HG03521 (cell line): Measurements from ENCODE around the gene ADCY9.

Experiments
- ATAC-seq: cut with Tn5 transposase; IDR thresholded peaks from one replicate; pipeline ENCODE4 v1.9.1; 2021; ENCODE audit warnings: mild to moderate bottlenecking, moderate library complexity; ENCODE audit not compliant: unreplicated experiment

Gene ADCY9

GRCh38 chr16:4123616-4124300 is 7.5 kb upstream of the ADCY9 start:
- ATAC-seq, result no peak

DNA sequence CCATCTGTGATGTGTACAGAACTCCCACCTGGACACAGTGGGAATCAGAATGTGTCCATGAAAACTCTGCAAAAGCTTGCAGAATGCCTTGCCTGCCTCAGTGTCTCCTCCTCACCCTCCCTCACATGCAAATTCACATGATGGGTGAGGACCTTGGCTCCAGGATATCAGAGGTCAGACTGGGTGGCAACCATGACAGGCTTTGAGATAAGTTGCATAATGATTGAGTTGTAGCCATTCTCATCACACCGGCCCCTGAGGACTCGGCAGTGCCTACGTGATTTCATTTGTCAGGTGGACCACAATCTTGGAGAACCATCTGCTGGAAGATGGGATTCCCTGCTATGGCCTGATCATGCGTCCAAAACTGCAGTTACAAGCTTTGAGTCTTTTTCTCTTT is 3.9 kb upstream of the ADCY9 start:
- no peak for ATAC-seq

GRCh38 chr16:4117250-4117578 is 972 bp upstream of the ADCY9 start:
- ATAC-seq, result no peak

DNA sequence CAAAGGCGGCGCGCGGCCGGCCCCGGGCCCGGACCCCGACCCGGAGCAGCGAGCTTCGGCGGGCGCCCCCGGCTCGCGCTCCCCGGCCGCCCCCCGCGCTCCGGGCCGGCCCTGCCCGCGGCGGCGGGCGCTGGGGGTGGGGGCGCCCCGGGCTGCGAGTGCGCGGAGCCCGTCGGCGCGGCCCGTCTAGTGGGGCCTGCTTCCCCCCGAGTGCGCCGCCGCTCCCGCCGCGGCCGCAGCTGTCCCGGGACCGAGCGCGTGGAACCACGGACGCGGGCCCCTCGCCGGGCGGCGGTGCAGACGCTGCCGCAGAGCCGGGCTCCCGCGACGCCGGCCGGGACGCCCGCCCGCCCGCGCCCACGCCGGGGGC is 308 bp downstream of the ADCY9 start:
- peak; percentile 10 for ATAC-seq

DNA sequence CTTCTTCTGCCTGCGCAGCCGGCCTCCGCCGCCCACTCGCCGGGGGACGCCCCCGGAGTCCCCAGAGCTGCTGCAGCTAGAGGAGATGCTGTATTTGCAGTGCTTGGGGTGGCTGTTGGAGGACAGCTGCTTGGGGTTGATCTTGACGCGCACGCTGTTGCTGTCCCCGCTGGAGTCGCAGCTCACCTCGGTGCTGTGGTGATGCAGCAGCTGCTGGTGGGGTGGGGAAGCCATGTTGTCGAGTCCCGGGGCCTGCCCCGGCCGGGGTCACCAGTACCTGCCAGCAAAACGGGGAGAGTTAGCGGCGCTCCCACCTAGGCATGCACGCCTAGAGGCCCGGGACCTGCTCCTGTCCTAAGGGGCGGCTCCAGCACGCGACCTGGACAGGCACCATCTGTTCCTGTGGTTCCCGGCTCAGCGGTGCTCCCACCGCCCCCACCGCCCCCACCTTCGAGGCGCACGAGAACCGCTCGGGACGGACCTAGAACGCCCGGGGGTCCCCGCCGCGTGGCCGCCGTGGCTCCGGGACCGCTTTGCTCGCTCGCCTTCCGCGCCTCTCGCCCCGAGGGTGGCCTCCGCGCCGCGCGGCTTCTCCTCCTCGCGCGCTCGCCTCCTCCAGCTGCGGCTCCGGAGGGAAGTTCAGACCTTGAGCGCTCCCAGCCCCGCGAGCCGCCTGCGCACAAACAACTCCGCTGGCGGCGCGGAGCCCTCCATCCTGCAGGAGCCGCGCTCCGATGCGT is 863 bp downstream of the ADCY9 start:
- ATAC-seq, result peak; percentile 11

DNA sequence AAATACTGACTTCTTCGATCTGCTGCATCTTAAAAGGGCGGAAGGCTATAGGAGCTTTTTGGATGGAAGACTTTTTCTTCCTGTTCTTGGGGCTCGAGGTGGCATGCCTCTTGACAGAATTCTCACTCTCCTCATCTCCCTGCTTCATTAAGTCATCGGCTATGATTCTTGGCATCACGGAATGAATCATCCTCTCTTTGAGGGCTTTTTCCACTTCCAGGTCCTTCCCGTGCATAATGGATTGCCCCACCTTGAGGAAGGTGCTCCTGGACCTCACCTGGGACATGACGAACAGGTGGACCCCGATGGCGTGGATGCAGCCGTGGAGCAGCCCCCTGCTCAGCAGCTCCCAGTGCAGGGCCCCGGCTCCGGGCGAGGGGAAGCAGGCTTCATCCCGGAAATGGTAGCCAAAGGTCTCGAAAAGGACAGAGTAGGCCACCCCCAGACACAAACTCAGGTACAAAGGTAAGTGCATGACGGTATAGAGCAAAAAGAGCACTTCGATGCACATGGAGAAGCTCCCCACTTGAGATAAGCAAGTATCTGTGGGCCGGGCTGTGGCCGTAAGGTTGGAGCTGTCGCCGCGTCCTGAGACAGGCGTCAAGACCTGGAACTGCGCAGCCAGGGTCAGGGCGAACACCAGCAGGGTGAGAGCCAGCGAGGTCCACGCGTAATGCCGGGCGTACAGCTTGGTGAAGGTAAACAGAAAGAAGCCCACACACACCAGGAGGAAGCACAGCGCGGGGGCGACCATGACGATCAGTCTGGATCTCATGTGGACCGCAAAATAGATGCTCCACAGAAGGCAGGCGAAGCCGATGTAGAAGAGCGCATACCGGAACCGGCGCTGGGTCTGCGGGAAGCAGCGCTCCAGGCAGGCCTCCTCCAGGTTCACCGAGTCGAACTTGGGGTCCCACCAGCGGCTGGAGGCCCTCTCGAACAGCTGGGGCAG is 1.7 kb downstream of the ADCY9 start:
- ATAC-seq, result no peak

DNA sequence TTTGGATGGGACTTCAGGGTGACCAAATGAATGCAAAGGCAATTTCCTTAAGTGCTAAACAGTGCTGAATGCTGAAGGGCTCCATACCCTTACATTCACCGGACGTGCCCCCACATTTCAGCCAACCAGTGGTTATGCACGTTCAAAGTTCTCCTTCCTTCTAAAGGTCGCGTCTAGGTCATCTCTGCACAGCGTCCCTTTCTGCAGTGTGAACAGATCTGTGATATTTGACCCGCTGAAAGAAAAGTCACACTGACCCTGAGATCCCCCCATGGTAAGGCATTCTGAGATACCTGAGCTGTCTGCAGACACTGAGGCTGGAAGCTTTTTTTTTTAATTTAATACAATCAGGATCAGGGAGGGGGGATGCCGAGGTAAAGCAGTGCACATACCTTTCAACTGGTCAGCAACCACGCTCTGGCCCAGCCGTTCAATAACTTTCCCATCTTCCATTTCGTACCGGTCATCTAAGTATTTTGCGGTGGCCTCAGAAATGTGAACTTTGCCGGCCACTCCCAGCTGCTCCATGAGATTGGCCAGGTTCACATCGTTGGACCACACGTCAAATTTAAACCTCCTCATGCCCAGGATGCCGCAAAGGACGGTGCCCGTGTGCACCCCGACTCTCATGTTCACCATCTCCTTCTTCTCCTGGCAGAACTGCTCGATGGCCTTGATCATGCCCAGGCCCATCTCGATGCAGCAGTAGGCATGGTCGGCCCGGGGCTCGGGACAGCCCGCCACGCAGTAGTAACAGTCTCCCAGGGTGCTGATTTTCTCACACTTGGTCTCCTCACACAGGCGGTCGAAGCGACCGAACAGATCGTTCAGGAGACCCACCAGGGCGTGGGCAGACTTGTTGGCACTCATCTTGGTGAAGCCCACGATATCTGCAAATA is 2.6 kb downstream of the ADCY9 start:
- no peak for ATAC-seq

DNA sequence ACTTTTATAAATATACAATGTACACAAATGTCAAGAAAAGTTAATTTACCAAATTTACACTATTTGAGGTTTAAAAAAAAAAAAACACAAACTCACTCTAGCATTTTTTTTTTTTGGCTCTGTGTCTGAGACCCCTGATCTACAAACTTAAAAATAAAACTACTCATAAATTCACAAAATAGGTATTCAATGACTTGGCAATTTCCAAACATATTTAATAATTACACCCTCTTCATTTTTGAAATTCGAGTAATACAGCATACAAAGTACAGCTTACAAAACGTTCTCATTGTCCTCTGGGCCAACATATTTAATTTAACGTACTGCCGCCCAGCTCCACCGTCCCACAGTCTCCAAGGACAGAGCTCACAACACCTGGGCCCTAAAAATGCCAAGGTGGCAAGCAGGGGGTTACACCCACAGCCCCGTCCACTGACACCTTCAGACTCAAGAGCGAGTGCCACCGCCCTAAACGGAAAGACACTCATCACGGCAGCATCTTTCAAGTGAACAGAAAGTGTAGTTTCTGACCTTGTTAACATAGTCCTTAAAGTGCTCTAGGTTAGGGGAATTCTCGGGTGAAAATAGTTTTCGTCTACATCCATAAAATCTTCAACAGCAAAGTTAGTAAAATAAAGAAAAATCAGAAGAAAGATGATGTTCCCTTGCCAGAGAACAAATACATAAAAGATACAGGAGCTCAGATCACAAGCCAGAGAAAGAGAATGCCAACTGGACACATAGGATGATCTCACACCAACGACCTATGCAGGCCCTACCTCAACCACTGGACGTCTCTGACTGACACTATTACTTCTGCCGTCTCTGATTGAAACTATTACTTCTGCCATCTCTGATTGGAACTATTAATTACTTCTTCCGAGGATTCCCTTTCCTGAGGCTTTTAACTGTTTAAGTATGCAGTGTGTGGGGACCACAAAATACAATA is 4.2 kb downstream of the ADCY9 start:
- ATAC-seq, result no peak

GRCh38 chr16:4110680-4111079 is 5.6 kb downstream of the ADCY9 start:
- ATAC-seq, result no peak

- ATAC-seq, result no peak
Observed at GRCh38 chr16:4110065-4110464, 6.2 kb downstream of the ADCY9 start.

DNA sequence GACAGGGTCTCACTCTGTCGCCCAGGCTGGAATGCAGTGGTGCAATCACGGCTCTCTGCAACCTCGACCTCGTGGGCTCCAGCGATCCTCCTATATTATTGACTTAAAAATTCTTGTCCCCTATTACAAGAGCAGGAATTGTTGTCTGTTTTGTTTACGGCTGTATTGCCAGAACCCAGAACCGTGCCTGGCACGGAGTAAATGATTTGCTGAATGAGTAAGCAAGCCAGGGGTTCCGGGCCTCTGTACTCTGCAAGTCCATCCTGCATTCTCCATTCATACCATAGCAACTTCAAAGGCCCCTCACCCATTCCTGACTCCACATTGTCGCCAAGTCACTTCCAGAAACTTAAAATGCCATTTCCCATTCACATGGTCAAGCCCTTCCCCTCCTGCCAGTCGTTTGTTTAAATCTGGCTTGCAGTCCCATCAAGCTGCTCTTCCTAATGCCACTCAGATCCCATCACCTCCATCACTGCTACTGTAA is 6.9 kb downstream of the ADCY9 start:
- ATAC-seq, result no peak

- ATAC-seq, result no peak
Observed at GRCh38 chr16:4106516-4106915, 9.7 kb downstream of the ADCY9 start.

- ATAC-seq, result no peak
Observed at GRCh38 chr16:4105848-4106247, 10.4 kb downstream of the ADCY9 start.

GRCh38 chr16:4103745-4104144 is 12.5 kb downstream of the ADCY9 start:
- no peak for ATAC-seq

DNA sequence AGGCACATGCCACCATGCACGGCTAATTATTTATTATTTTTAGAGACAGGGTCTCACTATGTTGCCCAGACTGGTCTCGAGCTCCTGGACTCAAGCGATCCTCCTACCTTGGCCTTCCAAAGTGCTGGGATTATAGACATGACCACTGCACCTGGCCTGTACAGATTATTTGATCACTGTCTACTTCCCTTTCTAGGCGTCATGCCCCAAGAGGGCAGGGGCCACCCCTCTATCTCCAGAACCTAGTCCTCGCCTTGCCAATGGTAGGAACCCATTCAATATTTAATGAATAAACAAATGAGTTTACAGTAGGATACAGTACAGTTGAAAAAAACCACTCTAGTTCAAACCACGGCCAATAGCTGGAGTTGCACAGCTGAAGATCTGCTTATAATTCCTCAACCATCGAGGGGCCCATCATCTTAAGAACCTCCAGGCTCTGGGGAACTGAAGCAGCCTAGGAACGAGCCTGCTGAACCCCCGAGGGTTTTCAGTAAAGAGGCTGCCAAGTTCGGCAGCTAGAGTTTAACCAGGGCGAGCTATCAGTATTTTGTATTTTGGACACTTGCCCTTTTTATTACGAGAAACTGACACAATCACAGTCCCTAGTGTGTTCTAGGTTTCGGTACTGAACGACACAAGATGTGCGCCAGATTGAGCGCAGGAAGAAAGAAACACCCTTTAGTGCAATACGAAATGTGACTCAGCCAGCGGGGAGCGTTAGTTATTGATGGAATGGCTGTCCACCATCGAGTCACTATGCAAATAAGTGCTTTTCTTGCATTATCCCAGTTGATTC is 14.6 kb downstream of the ADCY9 start:
- no peak for ATAC-seq

- no peak for ATAC-seq
Observed at GRCh38 chr16:4098501-4098900, 17.7 kb downstream of the ADCY9 start.

GRCh38 chr16:4097826-4098240 is 18.4 kb downstream of the ADCY9 start:
- ATAC-seq, result no peak

- ATAC-seq, result no peak
Observed at GRCh38 chr16:4096509-4096908, 19.7 kb downstream of the ADCY9 start.
